NCI-H1930 (cell line): ENCODE measurements around the gene ANKLE1.

Source experiments
- DNase-seq, 2 experiments: peaks; one replicate each; lab custom pipeline; 2025; lab: John Stamatoyannopoulos, UW

ANKLE1 gene

GRCh38 chr19:17307876-17308377 lies 26.2 kb downstream of the ANKLE1 start:
- DNase-seq: no peak

- DNase-seq: peak; percentile 96 to 97
Observed at GRCh38 chr19:17309198-17309964, 27.7 kb downstream of the ANKLE1 start, which contains the start of gene DDA1. Gene DDA1 (plus strand): TSS chr19:17309563. CDS start chr19:17309655, 92 bp downstream.

GRCh38 chr19:17309965-17310461 lies 28.3 kb downstream of the ANKLE1 start:
- DNase-seq: no peak

GRCh38 chr19:17311455-17312188 lies 29.9 kb downstream of the ANKLE1 start:
- no peak for DNase-seq

- DNase-seq: no peak
Observed at GRCh38 chr19:17312189-17313113, 30.8 kb downstream of the ANKLE1 start.

- no peak for DNase-seq
Observed at GRCh38 chr19:17314007-17314593, 32.4 kb downstream of the ANKLE1 start.

- no peak for DNase-seq
Observed at GRCh38 chr19:17318966-17319365, 37.3 kb downstream of the ANKLE1 start.

- no peak for DNase-seq
Observed at GRCh38 chr19:17319473-17320238, 38.0 kb downstream of the ANKLE1 start.

- no peak for DNase-seq
Observed at GRCh38 chr19:17320435-17320834, 38.7 kb downstream of the ANKLE1 start.

- DNase-seq: no peak
Observed at GRCh38 chr19:17321655-17322489, 40.2 kb downstream of the ANKLE1 start.

GRCh38 chr19:17322854-17323253 lies 41.2 kb downstream of the ANKLE1 start:
- DNase-seq: no peak

- DNase-seq: no peak
Observed at GRCh38 chr19:17323300-17323963, 41.7 kb downstream of the ANKLE1 start.

GRCh38 chr19:17323964-17324332 lies 42.2 kb downstream of the ANKLE1 start:
- DNase-seq: no peak

GRCh38 chr19:17324357-17325114 lies 42.8 kb downstream of the ANKLE1 start:
- DNase-seq: no peak

- no peak for DNase-seq
Observed at GRCh38 chr19:17325133-17325532, 43.4 kb downstream of the ANKLE1 start.

- DNase-seq: no peak
Observed at GRCh38 chr19:17325881-17326594, 44.3 kb downstream of the ANKLE1 start.

- no peak for DNase-seq
Observed at GRCh38 chr19:17326595-17326966, 44.9 kb downstream of the ANKLE1 start.
